Measurements from ENCODE around the gene NCAPD2.

- TF ChIP-seq CTCF (IDR thresholded peaks at IDR 0.05) (no peak), POLR2AphosphoS5 (IDR thresholded peaks at IDR 0.05) (no peak)
Measured at GRCh38 chr12:6556857-6557256, 63.0 kb downstream of the NCAPD2 start.
